GM18499 (cell line): ENCODE measurements around the gene CLC.

Experiments used
- ATAC-seq: cut with Tn5 transposase; IDR thresholded peaks from one replicate; pipeline ENCODE4 v1.9.1; 2021; ENCODE audit warnings: moderate number of reproducible peaks; ENCODE audit not compliant: insufficient read depth, unreplicated experiment

The CLC gene

GRCh38 chr19:39681416-39681815 is 56.4 kb downstream of the CLC start:
- no peak for ATAC-seq
